Measurements from ENCODE around the gene AARS2.

GRCh38 chr6:44271914-44272313, 41.2 kb downstream of the AARS2 start:
- TF ChIP-seq POLR2A (IDR thresholded peaks at IDR 0.05): no peak
- no peak for TF ChIP-seq CTCF (IDR thresholded peaks at IDR 0.05)
